Peyer's patch (tissue), 4 donors: ENCODE results near the gene APEH.

ENCODE experiments used
- CTCF ChIP-seq, 6 experiments: fragments of 450-650 bp in 4 of 6; fragments of 200-600 bp in 2 of 6; sonication (generic) in 1 of 6; IDR thresholded peaks; one replicate each; pipeline ENCODE4 v1.5.1; 2017 to 2019; ENCODE audit warnings: antibody characterized with exemption in 6 of 6, mild to moderate bottlenecking in 3 of 6, moderate library complexity in 1 of 6
- POLR2A ChIP-seq, 2 donors: fragments of 450-650 bp; IDR thresholded peaks; one replicate each; pipeline ENCODE4 v1.5.1; 2017; ENCODE audit warnings: antibody characterized with exemption in 2 of 2, mild to moderate bottlenecking in 2 of 2, moderate library complexity in 2 of 2

GRCh38 chr3:49662021-49662420 is 12.1 kb upstream of the APEH start:
- TF ChIP-seq CTCF (IDR thresholded peaks at IDR 0.05) (no peak), POLR2A (IDR thresholded peaks at IDR 0.05) (no peak)
